Muscle of arm (tissue), 12 donors: ENCODE measurements around the gene GGNBP2. TPM values are rescaled to one million over a fixed set of nuclear protein-coding genes. Genes with fewer than 3 reads are reported as not detected.
A peak's percentile ranks its signal among the peaks of the same experiment; 100 is the strongest.

Source experiments
- DNase-seq: peaks from one replicate; pipeline ENCODE4 v3.0.0-alpha.2; 2013
- polyA plus RNA-seq, 12 donors: library from polyadenylated mRNA; unstranded; fragments of 120-200 nt; gene quantifications; one replicate each; pipeline ENCODE4 v1.2.1, GENCODE V29; 2013; ENCODE audit not compliant: insufficient read length in 12 of 12

Gene GGNBP2
- polyA plus RNA-seq, 12 donors = 47.7 to 91.0 (median 64.3) TPM; not detected in 1

GRCh38 chr17:36627101-36627500 lies 82.4 kb downstream of the GGNBP2 start:
- no peak for DNase-seq

DNA sequence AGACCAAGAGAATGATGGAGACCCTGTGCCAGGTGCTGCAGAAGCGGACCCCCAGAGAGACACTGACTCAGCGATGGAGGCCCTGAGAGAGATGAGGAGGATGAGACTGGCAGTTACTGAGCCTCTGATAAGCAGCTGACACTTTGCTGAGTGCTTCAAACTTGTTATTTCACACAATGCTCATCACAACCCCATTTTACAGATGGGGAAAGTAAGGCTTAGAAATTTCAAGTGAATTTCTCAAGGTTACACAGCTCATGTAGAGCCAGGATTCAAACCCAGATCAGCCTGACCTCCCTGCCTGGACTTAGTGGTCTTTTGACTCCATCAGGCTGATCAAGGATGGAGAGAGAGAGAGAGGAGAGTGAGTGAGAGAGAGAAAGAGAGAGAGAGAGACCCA lies 83.9 kb downstream of the GGNBP2 start:
- no peak for DNase-seq

GRCh38 chr17:36629252-36629847 lies 84.6 kb downstream of the GGNBP2 start:
- peak; percentile 69 for DNase-seq

GRCh38 chr17:36629970-36630502 lies 85.3 kb downstream of the GGNBP2 start:
- no peak for DNase-seq

DNA sequence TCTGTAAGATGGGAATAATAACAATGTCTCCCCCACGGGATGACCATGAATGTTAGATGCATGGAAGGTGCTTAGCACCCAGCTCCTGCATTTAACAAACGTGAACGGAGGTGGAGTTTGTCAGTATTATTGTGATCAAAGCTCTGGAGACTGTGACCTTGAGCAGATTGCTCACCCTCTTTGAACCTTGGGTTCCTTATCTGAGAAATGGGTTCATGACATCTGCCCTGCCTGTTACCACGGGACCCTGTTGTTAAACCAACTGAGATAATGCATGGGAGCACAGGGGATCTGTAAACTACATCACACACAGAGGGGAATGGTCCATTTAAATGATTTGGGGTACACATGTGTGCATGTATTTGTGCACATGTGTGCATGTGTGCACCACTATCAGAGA lies 86.3 kb downstream of the GGNBP2 start:
- no peak for DNase-seq

DNA sequence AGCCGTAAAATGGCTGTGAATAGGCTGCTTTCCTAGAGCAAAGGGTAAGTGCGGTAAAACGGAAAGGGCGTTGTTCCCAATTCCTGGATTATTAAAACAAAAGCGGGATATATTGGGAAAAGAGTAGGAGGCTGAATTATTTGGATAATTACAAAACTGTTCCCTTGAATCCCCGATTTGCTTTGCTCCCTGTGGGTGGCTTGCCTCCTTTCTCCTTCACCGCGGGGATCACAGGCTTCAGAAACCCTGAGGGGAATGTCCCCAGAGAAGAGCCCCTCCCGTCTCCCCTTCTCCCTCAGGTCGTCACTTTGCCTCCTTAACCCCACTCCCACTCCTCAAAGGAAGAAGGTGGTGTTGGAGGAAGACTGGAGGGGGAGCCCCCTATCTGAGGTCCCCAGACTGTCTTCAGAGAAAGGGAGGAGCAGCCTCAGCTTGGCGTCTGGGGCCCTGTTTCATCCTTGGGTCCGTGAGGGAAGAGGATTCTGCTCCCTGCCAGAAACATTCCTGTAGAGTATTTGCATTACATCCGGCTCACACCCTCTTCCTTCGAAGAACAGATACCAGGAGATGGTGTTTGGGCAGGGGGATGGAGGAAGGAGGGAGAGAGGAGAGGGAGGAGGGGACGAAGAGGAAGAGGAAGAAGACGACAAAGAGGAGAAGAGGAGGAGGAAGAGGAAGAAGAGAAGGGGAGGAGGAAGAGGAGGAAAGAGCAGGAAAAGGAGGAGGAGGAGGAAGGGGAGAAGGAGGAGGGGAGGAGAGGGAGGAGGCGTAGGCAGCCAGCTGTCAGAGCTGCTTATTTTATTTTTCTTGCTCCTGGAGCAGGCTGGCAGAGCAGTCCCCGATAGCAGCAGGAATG lies 88.4 kb downstream of the GGNBP2 start:
- no peak for DNase-seq

Other genes starting within 250 kb of the GGNBP2 start
- gene TBC1D3G, start 221.0 kb upstream of the GGNBP2 start, polyA plus RNA-seq = under 1 TPM in 1 of 12 donors, not detected in 11; 0.85 TPM
- 10 to 100 TPM in 1 of 12 donors, not detected in 11; 11.2 TPM for gene TBC1D3H, start 156.5 kb upstream of the GGNBP2 start, polyA plus RNA-seq
- gene ZNHIT3, start 58.2 kb upstream of the GGNBP2 start, polyA plus RNA-seq = 10 to 100 TPM in 11 of 12 donors, not detected in 1; 25.5 to 66.1 (median 57.6) TPM
- 10 to 100 TPM in 11 of 12 donors, not detected in 1; 19.7 to 60.2 (median 30.8) TPM for gene MYO19, start 10.1 kb upstream of the GGNBP2 start, polyA plus RNA-seq
- 10 to 100 TPM in 2 of 12 donors, 1 to 10 TPM in 9, not detected in 1; 6.7 to 11.6 (median 9.3) TPM for gene PIGW, start 9.9 kb upstream of the GGNBP2 start, polyA plus RNA-seq
- 10 to 100 TPM in 1 of 12 donors, 1 to 10 TPM in 10, not detected in 1; 4.9 to 30.6 (median 6.9) TPM for gene DHRS11, start 47.0 kb downstream of the GGNBP2 start, polyA plus RNA-seq
- 1 to 10 TPM in 10 of 12 donors, not detected in 2; 3.0 to 4.8 (median 3.4) TPM for gene MRM1, start 56.7 kb downstream of the GGNBP2 start, polyA plus RNA-seq